ENCODE data around the gene MUL1. TPM values are rescaled to one million over a fixed set of nuclear protein-coding genes. Genes with fewer than 3 reads are reported as not detected.

Gene MUL1
- total and polyA plus RNA-seq, 2 of the 8 experiments (the other 6 are each of a cell fraction or from before 2014, with no cell fraction given): 16.4 to 20.8 TPM

DNA sequence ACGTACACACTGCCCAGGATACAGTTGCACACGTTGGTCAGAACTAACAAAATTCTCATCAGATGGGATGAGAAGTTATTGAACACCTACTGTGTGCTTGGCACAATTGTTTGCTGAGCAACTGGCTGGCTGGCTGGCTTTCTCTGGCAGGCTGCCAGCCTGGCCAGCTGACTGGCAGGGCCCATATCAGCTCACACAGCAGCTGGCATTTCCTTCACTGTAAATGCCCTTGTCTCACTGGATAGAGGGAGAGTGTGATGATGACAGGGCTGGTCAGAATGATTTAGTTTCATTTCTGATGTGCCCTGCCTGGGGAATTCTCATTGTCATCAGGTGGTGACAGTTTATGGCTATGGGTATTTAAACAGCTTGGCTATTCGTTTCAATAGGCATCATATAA, 37.8 kb downstream of the MUL1 start (continued):
- TF ChIP-seq, protein P1, sequence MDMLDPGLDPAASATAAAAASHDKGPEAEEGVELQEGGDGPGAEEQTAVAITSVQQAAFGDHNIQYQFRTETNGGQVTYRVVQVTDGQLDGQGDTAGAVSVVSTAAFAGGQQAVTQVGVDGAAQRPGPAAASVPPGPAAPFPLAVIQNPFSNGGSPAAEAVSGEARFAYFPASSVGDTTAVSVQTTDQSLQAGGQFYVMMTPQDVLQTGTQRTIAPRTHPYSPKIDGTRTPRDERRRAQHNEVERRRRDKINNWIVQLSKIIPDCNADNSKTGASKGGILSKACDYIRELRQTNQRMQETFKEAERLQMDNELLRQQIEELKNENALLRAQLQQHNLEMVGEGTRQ (IDR thresholded peaks at IDR 0.05; ENCODE audit: low read length): no peak
- no peak for TF ChIP-seq BCL11A (IDR thresholded peaks at IDR 0.05; ENCODE audit: low read depth in 2 of 2, low read length in 2 of 2)
- TF ChIP-seq HDAC2 (IDR thresholded peaks at IDR 0.05; ENCODE audit: borderline replicate concordance in 1 of 2, low read depth in 2 of 2, low read length in 2 of 2): no peak
- TF ChIP-seq JUND (IDR thresholded peaks at IDR 0.05; ENCODE audit: low read length): no peak
- no peak for TF ChIP-seq EGR1 (IDR thresholded peaks at IDR 0.05; ENCODE audit: borderline replicate concordance, low read depth, low read length)
- no peak for TF ChIP-seq KDM5A (IDR thresholded peaks at IDR 0.05; ENCODE audit: low read length)
- no peak for TF ChIP-seq EZH2 (IDR thresholded peaks at IDR 0.05; ENCODE audit: low read depth, low read length, severe bottlenecking)
- no peak for TF ChIP-seq RAD21 (IDR thresholded peaks at IDR 0.05 in 1 of 2, conservative IDR thresholded peaks at IDR 0.05 in 1 of 2; ENCODE audit: low read depth in 2 of 2, low read length in 2 of 2)
